Upper lobe of right lung (tissue), 1 donor: ENCODE measurements around the gene CSKMT. TPM values are rescaled to one million over a fixed set of nuclear protein-coding genes. Genes with fewer than 3 reads are reported as not detected.

Experiments used
- ATAC-seq: fragments of 200-7000 bp; cut with Tn5 transposase; one replicate; pipeline ENCODE4 v1.9.1; 2020; ENCODE audit warnings: mild to moderate bottlenecking, moderate library complexity
- DNase-seq: peaks from one replicate; pipeline ENCODE4 v3.0.0-alpha.2; 2020
- H3K27ac ChIP-seq: fragments of 200-600 bp; one replicate; pipeline ENCODE4 v1.8.0; 2022
- H3K27me3 ChIP-seq: fragments of 200-600 bp; one replicate; pipeline ENCODE4 v1.8.0; 2022; ENCODE audit warnings: mild to moderate bottlenecking
- H3K36me3 ChIP-seq: fragments of 200-600 bp; one replicate; pipeline ENCODE4 v1.8.0; 2022
- H3K4me1 ChIP-seq: fragments of 200-600 bp; one replicate; pipeline ENCODE4 v1.8.0; 2022
- H3K4me3 ChIP-seq: fragments of 200-600 bp; one replicate; pipeline ENCODE4 v1.8.0; 2022; ENCODE audit warnings: mild to moderate bottlenecking
- H3K9me3 ChIP-seq: fragments of 200-600 bp; one replicate; pipeline ENCODE4 v1.8.0; 2022
- intact Hi-C: fragments of 100-400 bp; cut with DNase I; formaldehyde crosslinking; loops from one replicate; pipeline ENCODE4 v1.11.0; 2022
- total RNA-seq: library from RNA; stranded (reverse); fragmentation: NEBNext Ultra II Directional; extraction: Animal tissue kit (Norgen Biotek cat#: 25700); gene quantifications from one replicate; pipeline ENCODE4 v1.2.1, GENCODE V29; 2021
- TF ChIP-seq, protein P1 (sequence below): fragments of 200-600 bp; IDR thresholded peaks from one replicate; pipeline ENCODE4 v1.8.0; 2022; ENCODE audit warnings: antibody characterized with exemption
- donor health status: DM: no; HTN: yes; CAD: no; lungs with severe emphysema.

The CSKMT gene
- total RNA-seq, 1 donor from 2014 or later, result 14.6 TPM

DNA sequence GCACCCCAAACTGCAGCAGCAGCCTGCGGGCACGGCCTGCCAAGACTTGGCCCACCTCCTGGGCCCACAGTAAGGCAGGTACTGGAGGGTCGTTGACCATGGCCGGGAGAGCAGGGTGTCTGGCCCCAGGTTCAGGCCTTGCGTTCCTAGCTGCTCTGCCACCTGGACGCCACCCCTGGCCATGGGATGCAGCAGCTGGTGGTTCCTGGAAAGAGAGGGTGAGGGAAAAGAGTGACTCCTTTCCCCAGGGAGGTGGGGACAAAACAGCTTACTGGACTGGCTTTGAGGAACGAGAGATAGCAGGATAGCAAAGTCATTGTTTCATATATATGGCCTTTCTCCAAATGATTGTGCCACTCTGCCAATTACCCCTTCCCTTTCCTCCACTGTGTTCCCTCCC lies 40.3 kb downstream of the CSKMT start:
- no peaks in the 10 kb centered on the region for H3K27me3 ChIP-seq
- intact Hi-C loops, result no loop called here
- ATAC-seq (no peak), DNase-seq (peak; percentile 63)
- H3K9me3 ChIP-seq, result no peaks in the 10 kb centered on the region
- H3K4me3 ChIP-seq, result peak overlapping the region; percentile 92
- H3K36me3 ChIP-seq, result peaks cover 15% of the 10 kb centered on the region
- peaks cover 36% of the 10 kb centered on the region for H3K4me1 ChIP-seq
- peak overlapping the region; percentile 95 for H3K27ac ChIP-seq
- TF ChIP-seq, protein P1, sequence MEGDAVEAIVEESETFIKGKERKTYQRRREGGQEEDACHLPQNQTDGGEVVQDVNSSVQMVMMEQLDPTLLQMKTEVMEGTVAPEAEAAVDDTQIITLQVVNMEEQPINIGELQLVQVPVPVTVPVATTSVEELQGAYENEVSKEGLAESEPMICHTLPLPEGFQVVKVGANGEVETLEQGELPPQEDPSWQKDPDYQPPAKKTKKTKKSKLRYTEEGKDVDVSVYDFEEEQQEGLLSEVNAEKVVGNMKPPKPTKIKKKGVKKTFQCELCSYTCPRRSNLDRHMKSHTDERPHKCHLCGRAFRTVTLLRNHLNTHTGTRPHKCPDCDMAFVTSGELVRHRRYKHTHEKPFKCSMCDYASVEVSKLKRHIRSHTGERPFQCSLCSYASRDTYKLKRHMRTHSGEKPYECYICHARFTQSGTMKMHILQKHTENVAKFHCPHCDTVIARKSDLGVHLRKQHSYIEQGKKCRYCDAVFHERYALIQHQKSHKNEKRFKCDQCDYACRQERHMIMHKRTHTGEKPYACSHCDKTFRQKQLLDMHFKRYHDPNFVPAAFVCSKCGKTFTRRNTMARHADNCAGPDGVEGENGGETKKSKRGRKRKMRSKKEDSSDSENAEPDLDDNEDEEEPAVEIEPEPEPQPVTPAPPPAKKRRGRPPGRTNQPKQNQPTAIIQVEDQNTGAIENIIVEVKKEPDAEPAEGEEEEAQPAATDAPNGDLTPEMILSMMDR, result no peak

DNA sequence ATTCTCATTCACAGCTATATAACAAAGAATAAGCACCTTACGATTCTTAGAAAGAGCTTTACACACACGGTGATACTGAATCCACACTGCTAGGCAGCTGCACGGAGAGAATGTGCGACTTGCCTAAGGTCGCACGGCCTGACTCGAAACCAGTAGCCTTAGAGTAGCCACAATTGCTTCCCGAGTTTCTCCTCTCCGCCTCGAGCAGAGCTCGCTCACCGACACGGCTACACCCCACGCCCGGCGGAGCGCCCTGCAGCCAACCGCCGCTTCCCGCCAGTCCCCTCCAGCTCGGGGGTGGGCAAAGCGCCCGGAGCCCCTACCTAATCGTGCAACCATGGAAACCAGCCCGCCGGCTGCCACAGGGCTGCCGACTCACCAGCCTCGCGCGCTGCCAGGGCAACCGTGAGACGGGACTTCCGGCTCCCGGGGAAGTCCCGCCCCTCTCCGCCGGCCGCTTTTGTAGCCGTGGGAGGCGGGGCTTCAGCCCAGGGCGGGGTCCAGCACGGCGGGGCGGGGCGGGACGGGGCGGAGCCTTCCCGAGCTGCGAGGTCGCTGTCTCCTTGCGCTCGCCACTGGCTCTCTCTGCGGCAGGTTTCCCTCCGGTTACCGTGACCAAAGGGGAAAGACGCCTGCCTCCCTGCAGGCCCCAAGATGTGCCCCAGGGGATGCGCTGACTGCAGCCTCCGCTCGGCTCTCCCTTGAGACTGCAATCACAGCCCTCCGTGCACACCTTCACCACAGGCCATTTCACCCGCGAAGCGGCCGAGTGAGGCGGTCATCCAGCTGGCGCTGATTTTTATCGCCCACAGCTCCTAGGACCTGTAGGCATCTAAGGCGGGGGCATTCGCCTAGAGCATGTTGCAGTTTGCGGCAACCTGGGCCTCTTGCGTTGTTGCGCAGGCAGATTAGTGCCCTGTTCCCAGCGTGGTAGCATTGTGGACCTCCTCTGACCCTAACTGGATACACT lies 41.1 kb downstream of the CSKMT start:
- ATAC-seq (peak; percentile 90), DNase-seq (peak; percentile 98)
- Histone ChIP-seq H3K4me1 (peaks cover 39% of the 10 kb centered on the region), H3K27me3 (no peaks in the 10 kb centered on the region), H3K27ac (peak overlapping the region; percentile 95), H3K4me3 (peak overlapping the region; percentile 92), H3K36me3 (peaks cover 15% of the 10 kb centered on the region), H3K9me3 (no peaks in the 10 kb centered on the region)
- intact Hi-C loops, result no loop called here
- TF ChIP-seq, protein P1, result no peak

DNA sequence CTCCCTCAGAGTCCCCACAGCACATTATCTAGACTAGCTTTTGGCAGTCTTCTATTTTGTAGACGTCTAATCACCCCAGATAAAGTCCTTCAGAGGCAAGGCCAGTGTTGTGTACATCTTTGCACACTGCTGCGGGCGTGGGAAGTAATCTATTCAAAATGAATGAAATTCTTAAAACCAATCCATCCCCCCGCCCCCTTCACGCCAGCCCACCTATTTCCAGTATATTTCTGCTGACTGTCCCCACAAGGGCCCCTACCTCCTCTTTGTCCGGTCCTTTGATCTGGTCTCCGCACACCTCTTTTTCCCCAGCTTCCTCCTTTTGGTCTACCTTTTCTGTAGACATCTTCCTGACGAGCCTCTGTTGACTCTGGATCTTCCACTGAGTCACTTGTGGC lies 41.7 kb downstream of the CSKMT start:
- TF ChIP-seq, protein P1, result no peak
- peaks cover 39% of the 10 kb centered on the region for H3K4me1 ChIP-seq
- peak overlapping the region; percentile 95 for H3K27ac ChIP-seq
- H3K9me3 ChIP-seq, result no peaks in the 10 kb centered on the region
- H3K36me3 ChIP-seq, result peaks cover 16% of the 10 kb centered on the region
- peak overlapping the region; percentile 92 for H3K4me3 ChIP-seq
- intact Hi-C loops, result no loop called here
- DNase-seq, result no peak
- H3K27me3 ChIP-seq, result no peaks in the 10 kb centered on the region
- ATAC-seq, result no peak

DNA sequence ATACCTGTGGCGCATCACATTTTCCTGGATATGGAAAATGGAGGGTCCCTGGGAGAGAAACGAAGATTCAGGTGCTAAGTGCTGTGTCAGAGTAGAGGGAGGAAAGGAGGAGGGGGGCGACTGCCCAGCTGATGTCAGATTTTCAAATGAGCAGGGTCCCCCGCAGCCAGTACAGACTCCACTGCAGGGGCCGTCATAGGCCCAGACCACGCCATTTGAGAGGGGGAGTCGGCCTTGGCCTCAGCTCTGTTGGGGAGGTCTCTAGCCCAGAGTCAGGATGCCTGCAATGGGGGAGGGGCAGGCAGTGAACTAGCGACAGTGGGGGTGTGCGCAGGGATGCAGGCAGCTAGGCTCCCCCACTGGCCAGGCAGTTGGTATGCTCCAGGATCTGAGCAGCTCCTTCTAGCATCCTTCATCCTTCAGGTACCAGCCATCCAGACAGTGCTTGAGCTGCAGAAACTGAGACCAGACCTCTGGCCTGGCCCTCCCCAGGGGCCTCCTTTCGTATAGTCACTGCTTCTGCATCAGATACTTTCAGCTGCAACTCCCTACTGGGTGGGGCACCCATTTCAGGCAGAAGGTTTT lies 42.3 kb downstream of the CSKMT start, which contains the start of the genes BSCL2 and GNG3:
Gene BSCL2, minus strand, starts transcription at position 148 of the 585 bp plus-strand sequence. CDS start 229 bp downstream, outside the sequence.
Gene GNG3, plus strand, starts transcription at position 400 of the 585 bp plus-strand sequence. CDS start 620 bp downstream, outside the sequence.
- peaks cover 39% of the 10 kb centered on the region for H3K4me1 ChIP-seq
- H3K9me3 ChIP-seq, result no peaks in the 10 kb centered on the region
- TF ChIP-seq, protein P1, result no peak
- ATAC-seq (no peak), DNase-seq (peak; percentile 63)
- H3K4me3 ChIP-seq, result peak within 1 kb of the TSS; percentile 92
- H3K36me3 ChIP-seq, result peaks cover 21% of the 10 kb centered on the region
- no peaks in the 10 kb centered on the region for H3K27me3 ChIP-seq
- intact Hi-C loops, result no loop called here
- H3K27ac ChIP-seq, result peak within 1 kb of the TSS; percentile 99

DNA sequence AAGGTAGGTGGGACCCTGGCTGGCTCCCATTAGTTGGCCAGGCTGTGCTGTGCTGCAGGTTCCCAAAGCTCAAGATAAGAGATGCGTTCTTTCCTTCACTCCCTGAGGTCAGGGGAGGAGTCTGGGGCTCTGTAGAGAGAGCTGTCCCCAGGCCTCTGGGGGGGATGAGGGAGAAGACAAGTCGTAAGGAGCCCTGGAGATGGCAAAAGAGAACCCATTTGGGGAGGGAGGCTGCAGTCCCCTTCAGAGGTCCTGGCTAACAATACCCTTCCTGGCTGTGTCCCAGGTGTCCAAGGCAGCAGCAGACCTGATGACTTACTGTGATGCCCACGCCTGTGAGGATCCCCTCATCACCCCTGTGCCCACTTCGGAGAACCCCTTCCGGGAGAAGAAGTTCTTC lies 43.3 kb downstream of the CSKMT start:
- ATAC-seq (no peak), DNase-seq (peak; percentile 43)
- TF ChIP-seq, protein P1, result no peak
- peak overlapping the region; percentile 99 for H3K27ac ChIP-seq
- H3K27me3 ChIP-seq, result no peaks in the 10 kb centered on the region
- peaks cover 39% of the 10 kb centered on the region for H3K4me1 ChIP-seq
- intact Hi-C loops, result no loop called here
- peak overlapping the region; percentile 73 for H3K4me3 ChIP-seq
- H3K36me3 ChIP-seq, result peaks cover 30% of the 10 kb centered on the region
- no peaks in the 10 kb centered on the region for H3K9me3 ChIP-seq
